ENCODE data around the gene GBE1. TPM values are rescaled to one million over a fixed set of nuclear protein-coding genes. Genes with fewer than 3 reads are reported as not detected.

GBE1 gene
- total RNA-seq, 2 experiments from 2014 or later = 108 to 114 TPM

- ChIA-PET POLR2A (no interaction called here), CTCF (no interaction called here)
- Mint-ChIP-seq H3K9me3 (no peaks in the 10 kb centered on the region), H3K27ac (no peak overlapping the region), H3K36me3 (ENCODE audit: low read depth) (peaks cover 9% of the 10 kb centered on the region), H3K4me1 (ENCODE audit: low read depth) (no peaks in the 10 kb centered on the region), H3K4me3 (no peak overlapping the region), H3K27me3 (no peaks in the 10 kb centered on the region)
- ATAC-seq (no peak), DNase-seq (no peak)
- intact Hi-C loops (cut with micrococcal nuclease) = no loop called here
- no peak for TF ChIP-seq CTCF (IDR thresholded peaks at IDR 0.05)
These were observed 140.2 kb downstream of the GBE1 start for GRCh38 chr3:81621277-81621676.

GRCh38 chr3:81620849-81621248 lies 140.6 kb downstream of the GBE1 start:
- no peak for TF ChIP-seq CTCF (IDR thresholded peaks at IDR 0.05)
- Mint-ChIP-seq H3K4me3 (no peak overlapping the region), H3K36me3 (ENCODE audit: low read depth) (peaks cover 8% of the 10 kb centered on the region), H3K4me1 (ENCODE audit: low read depth) (no peaks in the 10 kb centered on the region), H3K27ac (no peak overlapping the region), H3K9me3 (no peaks in the 10 kb centered on the region), H3K27me3 (no peaks in the 10 kb centered on the region)
- DNase-seq (no peak), ATAC-seq (no peak)
- ChIA-PET POLR2A (no interaction called here), CTCF (no interaction called here)
- intact Hi-C loops (cut with micrococcal nuclease) = no loop called here

- ChIA-PET CTCF (no interaction called here), POLR2A (no interaction called here)
- Mint-ChIP-seq H3K4me3 (no peak overlapping the region), H3K4me1 (ENCODE audit: low read depth) (no peaks in the 10 kb centered on the region), H3K36me3 (ENCODE audit: low read depth) (peaks cover 20% of the 10 kb centered on the region), H3K9me3 (no peaks in the 10 kb centered on the region), H3K27ac (no peak overlapping the region), H3K27me3 (no peaks in the 10 kb centered on the region)
- intact Hi-C loops (cut with micrococcal nuclease) = no loop called here
- DNase-seq (no peak), ATAC-seq (no peak)
- no peak for TF ChIP-seq CTCF (IDR thresholded peaks at IDR 0.05)
These were observed 148.7 kb downstream of the GBE1 start for GRCh38 chr3:81612768-81613167.

- no peak for ATAC-seq
- no peaks in the 10 kb centered on the region for H3K4me1 Mint-ChIP-seq (ENCODE audit: low read depth)
- CTCF ChIA-PET = no interaction called here
- H3K4me3 Mint-ChIP-seq = no peak overlapping the region
- DNase-seq = no peak
- TF ChIP-seq CTCF (IDR thresholded peaks at IDR 0.05) = no peak
- H3K27ac Mint-ChIP-seq = no peak overlapping the region
- peaks cover 4% of the 10 kb centered on the region for H3K36me3 Mint-ChIP-seq (ENCODE audit: low read depth)
- H3K9me3 Mint-ChIP-seq = no peaks in the 10 kb centered on the region
- POLR2A ChIA-PET = no interaction called here
- intact Hi-C loops (cut with micrococcal nuclease) = no loop called here
- no peaks in the 10 kb centered on the region for H3K27me3 Mint-ChIP-seq
These were observed 158.7 kb downstream of the GBE1 start for GRCh38 chr3:81602781-81603180.

GRCh38 chr3:81601707-81602305 lies 159.6 kb downstream of the GBE1 start:
- H3K36me3 Mint-ChIP-seq (ENCODE audit: low read depth) = peaks cover 3% of the 10 kb centered on the region
- no peaks in the 10 kb centered on the region for H3K27me3 Mint-ChIP-seq
- CTCF ChIA-PET = interaction anchor here (0.7 kb wide), 1 partner anchor 43 kb away, joined by 3 read pairs; no protein-coding TSS in a partner anchor
- no peak overlapping the region for H3K4me3 Mint-ChIP-seq
- H3K9me3 Mint-ChIP-seq = no peaks in the 10 kb centered on the region
- POLR2A ChIA-PET = no interaction called here
- no peak for DNase-seq
- H3K4me1 Mint-ChIP-seq (ENCODE audit: low read depth) = no peaks in the 10 kb centered on the region
- ATAC-seq = no peak
- no peak overlapping the region for H3K27ac Mint-ChIP-seq
- no peak for TF ChIP-seq CTCF (IDR thresholded peaks at IDR 0.05)
- intact Hi-C loops (cut with micrococcal nuclease) = no loop called here
